ACC112 (cell line): Measurements from ENCODE around the gene LMOD2.

Source experiments
- H2AFZ ChIP-seq: fragments of 200-600 bp; sonication (generic); one replicate; pipeline ENCODE4 v1.6.0; 2017; ENCODE audit warnings: antibody characterized with exemption, low read length; ENCODE audit not compliant: unreplicated experiment
- H3K27ac ChIP-seq: fragments of 200-600 bp; sonication (generic); 2 replicates; pipeline ENCODE4 v1.5.1; 2014; ENCODE audit warnings: low read depth, mild to moderate bottlenecking, antibody characterized with exemption, low read length, moderate library complexity
- H3K27me3 ChIP-seq: fragments of 200-600 bp; sonication (generic); 2 replicates; pipeline ENCODE4 v1.6.1; 2014; ENCODE audit warnings: mild to moderate bottlenecking, antibody characterized with exemption, low read length, moderate library complexity, mixed read lengths; ENCODE audit not compliant: insufficient read depth
- H3K36me3 ChIP-seq: fragments of 200-600 bp; sonication (generic); 2 replicates; pipeline ENCODE4 v1.6.1; 2016; ENCODE audit warnings: mild to moderate bottlenecking, antibody characterized with exemption, low read length, moderate library complexity, mixed read lengths; ENCODE audit not compliant: insufficient read depth
- H3K4me1 ChIP-seq: fragments of 200-600 bp; sonication (generic); one replicate; pipeline ENCODE4 v1.6.1; 2016; ENCODE audit warnings: low read length, mixed read lengths; ENCODE audit not compliant: insufficient read depth, unreplicated experiment, control insufficient read depth
- H3K4me3 ChIP-seq: fragments of 200-600 bp; sonication (generic); 2 replicates; pipeline ENCODE4 v1.5.1; 2014; ENCODE audit warnings: mild to moderate bottlenecking, low read depth, low read length
- H3K79me2 ChIP-seq: fragments of 200-600 bp; sonication (generic); one replicate; pipeline ENCODE4 v1.6.0; 2016; ENCODE audit warnings: low read length; ENCODE audit not compliant: control insufficient read depth, unreplicated experiment, insufficient read depth

LMOD2 gene

DNA sequence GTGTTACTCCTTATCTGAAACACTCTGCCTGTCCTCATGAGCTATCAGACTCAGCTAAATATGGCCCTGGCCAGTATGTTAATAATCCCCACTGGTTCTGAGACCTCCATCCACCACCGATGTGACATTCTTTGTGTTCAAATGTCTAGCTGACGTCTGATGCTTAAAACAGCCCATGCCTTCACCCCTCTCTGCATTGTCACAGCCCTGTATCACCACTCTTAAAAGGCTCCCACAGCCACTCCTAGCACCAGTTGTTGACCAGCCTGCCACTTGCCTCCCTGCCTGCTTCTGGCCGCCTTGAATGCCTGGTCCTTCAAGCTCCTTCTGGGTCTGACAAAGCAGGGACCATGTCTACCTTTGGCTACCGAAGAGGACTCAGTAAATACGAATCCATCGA is at the start of gene LMOD2:
Gene LMOD2, plus strand, starts transcription at position 253 of the 400 bp plus-strand sequence. Its CDS starts 98 bp downstream, at position 351.
- H3K27me3 ChIP-seq, result 0 out of 2 replicates have a peak, but pooled peaks cover 9% of the 10 kb centered on the region
- H2AFZ ChIP-seq, result no peak within 1 kb of the TSS
- no peak within 1 kb of the TSS for H3K4me3 ChIP-seq
- H3K4me1 ChIP-seq, result no peaks in the 10 kb centered on the region
- H3K36me3 ChIP-seq, result no peaks in the 10 kb centered on the region
- H3K27ac ChIP-seq, result no peak within 1 kb of the TSS
- no peaks in the 10 kb centered on the region for H3K79me2 ChIP-seq

GRCh38 chr7:123607423-123607975 is 48.2 kb upstream of the LMOD2 start:
- Histone ChIP-seq H3K36me3 (no peaks in the 10 kb centered on the region), H3K27me3 (no peaks in the 10 kb centered on the region), H3K27ac (no peak overlapping the region), H3K4me1 (peaks cover 6% of the 10 kb centered on the region), H3K79me2 (no peaks in the 10 kb centered on the region), H2AFZ (no peak overlapping the region), H3K4me3 (no peak overlapping the region)

DNA sequence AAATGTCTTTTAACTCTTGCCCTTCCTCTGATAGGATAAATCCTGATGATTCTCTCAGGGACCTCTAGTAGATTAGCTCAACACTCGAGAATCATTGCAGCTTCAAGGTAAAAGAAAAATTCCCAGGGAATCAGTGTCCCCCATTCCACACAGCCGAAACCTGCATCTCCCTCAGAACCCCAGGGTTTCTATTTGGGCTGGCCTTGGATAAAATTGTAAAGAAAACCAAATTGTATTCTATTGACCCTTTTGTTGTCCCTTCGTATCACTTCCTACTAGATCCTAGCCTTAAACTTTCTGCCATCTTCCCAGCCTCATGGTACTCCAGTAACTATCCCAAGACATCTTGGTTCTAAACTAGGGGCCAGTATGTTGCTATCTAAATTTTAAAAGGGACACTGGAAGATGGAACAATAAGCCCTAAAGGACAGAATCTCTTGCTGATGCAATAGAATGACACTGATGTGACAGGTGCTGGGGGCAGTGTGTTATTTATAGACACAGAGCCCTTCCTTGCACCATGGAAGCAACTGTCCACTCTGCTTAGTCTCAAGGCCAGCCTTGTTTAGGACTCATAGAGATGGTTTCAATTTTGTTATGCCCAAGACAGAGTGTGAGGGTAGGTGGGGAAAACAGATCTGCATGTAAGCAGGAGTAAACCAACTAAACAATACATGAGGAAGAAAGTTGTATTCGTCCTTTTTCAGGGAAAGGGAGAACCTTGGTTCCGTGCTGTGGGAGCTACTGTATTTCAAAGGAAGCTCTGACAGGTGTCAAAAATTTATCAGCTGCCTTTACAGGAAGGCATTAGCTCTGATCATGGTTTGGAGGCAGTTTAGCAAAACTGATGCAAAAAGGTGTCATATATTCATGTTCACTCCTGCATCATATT is 46.4 kb upstream of the LMOD2 start:
- Histone ChIP-seq H3K79me2 (no peaks in the 10 kb centered on the region), H3K36me3 (no peaks in the 10 kb centered on the region), H3K4me1 (peaks cover 6% of the 10 kb centered on the region), H3K27me3 (no peaks in the 10 kb centered on the region), H3K4me3 (no peak overlapping the region), H2AFZ (no peak overlapping the region), H3K27ac (no peak overlapping the region)

GRCh38 chr7:123609883-123610239 is 45.8 kb upstream of the LMOD2 start:
- Histone ChIP-seq H3K27me3 (no peaks in the 10 kb centered on the region), H3K4me1 (peaks cover 1% of the 10 kb centered on the region), H2AFZ (no peak overlapping the region), H3K4me3 (no peak overlapping the region), H3K36me3 (no peaks in the 10 kb centered on the region), H3K79me2 (no peaks in the 10 kb centered on the region), H3K27ac (no peak overlapping the region)

DNA sequence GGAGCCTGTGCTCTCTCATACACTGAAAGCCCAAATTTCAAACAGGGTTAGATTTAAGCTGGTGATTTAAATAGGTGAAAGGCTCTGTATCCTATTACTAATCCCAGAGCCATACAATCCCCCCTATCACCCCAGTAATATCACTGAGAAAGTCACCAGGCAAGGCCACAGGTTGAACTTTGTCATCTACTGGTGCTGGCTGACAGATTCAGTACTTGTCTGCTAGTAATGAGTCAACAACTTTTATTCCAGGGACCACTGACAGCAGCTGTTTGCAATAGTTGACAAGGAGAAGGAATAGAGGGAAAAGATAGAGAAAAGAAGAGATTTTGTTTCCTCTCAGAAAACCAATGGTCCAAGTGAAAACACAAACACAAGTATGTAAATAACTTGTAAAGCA is 43.6 kb upstream of the LMOD2 start:
- Histone ChIP-seq H3K27me3 (no peaks in the 10 kb centered on the region), H3K36me3 (no peaks in the 10 kb centered on the region), H3K4me3 (no peak overlapping the region), H2AFZ (no peak overlapping the region), H3K4me1 (no peaks in the 10 kb centered on the region), H3K27ac (no peak overlapping the region), H3K79me2 (no peaks in the 10 kb centered on the region)

DNA sequence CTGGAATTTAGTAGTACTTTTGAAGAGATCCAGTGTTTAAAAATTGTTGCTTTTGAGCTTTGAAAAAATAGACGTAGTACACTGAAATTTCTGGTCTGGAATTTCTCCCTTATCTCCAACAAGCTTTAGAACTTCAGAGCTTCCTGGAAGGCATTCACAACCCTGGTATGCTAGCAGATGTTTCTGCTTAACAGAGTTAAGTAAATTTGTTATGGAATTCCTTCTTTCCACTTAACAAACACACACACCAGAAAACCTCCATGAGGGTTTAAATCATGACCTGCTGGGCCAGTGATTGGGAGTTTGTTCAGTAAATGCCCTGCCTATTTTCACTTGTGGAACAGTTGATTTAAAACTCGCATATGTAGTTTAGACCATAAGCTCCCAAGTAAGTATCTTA is 40.3 kb upstream of the LMOD2 start:
- Histone ChIP-seq H3K36me3 (no peaks in the 10 kb centered on the region), H2AFZ (no peak overlapping the region), H3K4me1 (no peaks in the 10 kb centered on the region), H3K27ac (no peak overlapping the region), H3K79me2 (no peaks in the 10 kb centered on the region), H3K4me3 (no peak overlapping the region), H3K27me3 (no peaks in the 10 kb centered on the region)

DNA sequence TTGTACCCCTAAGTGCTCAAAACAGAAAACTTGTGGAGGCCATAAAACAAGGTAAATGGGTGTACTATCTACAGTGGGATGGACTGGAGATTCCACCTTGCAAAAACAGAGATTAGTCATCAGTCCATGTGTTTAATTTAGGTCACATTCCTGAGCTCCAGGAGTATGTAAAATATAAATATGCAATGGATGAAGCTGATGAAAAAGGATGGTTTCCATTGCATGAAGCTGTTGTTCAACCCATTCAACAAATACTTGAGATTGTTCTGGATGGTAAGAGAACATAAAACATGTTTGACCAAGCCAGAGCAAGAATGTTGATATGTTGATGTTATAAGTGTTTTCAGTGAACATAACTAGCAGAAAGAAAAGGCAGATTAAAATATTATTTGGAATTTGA is 39.4 kb upstream of the LMOD2 start:
- Histone ChIP-seq H3K79me2 (no peaks in the 10 kb centered on the region), H3K27ac (no peak overlapping the region), H3K36me3 (no peaks in the 10 kb centered on the region), H3K27me3 (no peaks in the 10 kb centered on the region), H3K4me3 (no peak overlapping the region), H2AFZ (no peak overlapping the region), H3K4me1 (no peaks in the 10 kb centered on the region)

DNA sequence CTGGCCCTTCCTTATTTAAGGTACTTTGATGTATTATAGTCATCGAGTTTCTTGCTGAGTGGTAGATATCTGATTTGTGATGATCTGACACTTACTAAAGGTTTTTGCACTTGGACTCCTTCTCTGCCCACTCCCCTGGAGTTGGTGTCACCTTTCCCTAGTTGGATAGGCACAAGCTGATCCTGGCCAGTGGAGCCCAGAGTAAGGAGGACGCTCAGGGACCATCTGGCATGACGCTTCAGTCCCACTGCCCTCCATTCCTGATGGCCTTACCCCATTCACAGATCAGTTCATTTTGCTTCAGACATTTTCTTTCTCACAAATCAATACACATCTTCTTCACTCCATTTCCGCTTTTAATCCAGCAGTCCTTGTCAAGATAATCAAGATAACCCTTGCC is 34.0 kb upstream of the LMOD2 start:
- no peak overlapping the region for H3K4me3 ChIP-seq
- no peaks in the 10 kb centered on the region for H3K79me2 ChIP-seq
- H2AFZ ChIP-seq, result no peak overlapping the region
- H3K27me3 ChIP-seq, result no peaks in the 10 kb centered on the region
- no peaks in the 10 kb centered on the region for H3K4me1 ChIP-seq
- no peaks in the 10 kb centered on the region for H3K36me3 ChIP-seq
- H3K27ac ChIP-seq, result no peak overlapping the region

DNA sequence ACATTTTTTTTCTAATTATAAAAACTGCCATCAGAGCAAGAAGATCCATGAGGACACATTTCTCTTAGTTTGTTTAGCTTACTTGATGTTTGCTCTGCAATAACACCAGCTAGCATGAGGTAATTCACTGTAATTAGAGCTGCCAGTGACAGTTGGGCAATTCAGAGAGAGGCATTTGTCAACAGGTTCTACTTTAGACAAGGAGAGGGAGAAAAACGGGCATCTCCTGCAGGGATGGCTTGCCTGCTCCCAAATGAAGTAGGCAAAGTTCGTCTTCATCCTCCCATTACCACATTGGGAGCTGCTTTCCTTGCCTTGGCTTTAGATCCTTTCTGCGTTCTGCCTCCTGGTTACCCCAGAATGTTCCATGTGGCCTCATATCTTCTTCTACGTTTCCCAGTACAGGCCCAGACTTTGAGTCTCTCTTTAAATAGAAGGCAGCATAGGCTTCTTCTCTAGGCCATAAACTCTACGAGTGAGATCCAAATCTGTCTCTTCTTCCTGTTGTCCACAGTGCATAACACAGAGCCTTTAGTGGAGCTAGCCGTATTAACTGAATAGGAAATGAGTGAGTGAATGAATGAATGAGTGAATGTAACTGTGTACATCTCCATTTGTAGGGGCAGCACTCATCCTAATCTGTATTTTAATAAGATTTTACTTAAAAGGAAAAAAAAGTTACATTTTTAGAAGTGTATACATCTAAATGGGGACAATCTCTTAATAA is 32.8 kb upstream of the LMOD2 start:
- H2AFZ ChIP-seq, result no peak overlapping the region
- no peaks in the 10 kb centered on the region for H3K4me1 ChIP-seq
- no peak overlapping the region for H3K27ac ChIP-seq

GRCh38 chr7:123624527-123625183 is 31.0 kb upstream of the LMOD2 start:
- no peak overlapping the region for H3K4me3 ChIP-seq
- H3K79me2 ChIP-seq, result no peaks in the 10 kb centered on the region
- no peak overlapping the region for H2AFZ ChIP-seq
- no peaks in the 10 kb centered on the region for H3K27me3 ChIP-seq
- H3K36me3 ChIP-seq, result no peaks in the 10 kb centered on the region
- no peaks in the 10 kb centered on the region for H3K4me1 ChIP-seq
- no peak overlapping the region for H3K27ac ChIP-seq

More for the DNA sequence above, 32.8 kb upstream of the LMOD2 start:
- no peak overlapping the region for H3K4me3 ChIP-seq
- no peaks in the 10 kb centered on the region for H3K27me3 ChIP-seq
- H3K79me2 ChIP-seq, result no peaks in the 10 kb centered on the region
- no peaks in the 10 kb centered on the region for H3K36me3 ChIP-seq
